GM13976 (cell line): ENCODE data around the gene CYBA.

ENCODE experiments used
- DNase-seq: peaks from one replicate; pipeline ENCODE4 v3.0.0; 2012; ENCODE audit warnings: low spot score
- in situ Hi-C: fragments of 300-500 bp; cut with MboI; formaldehyde crosslinking; loops from one replicate; pipeline ENCODE4 v1.12.0; 2022; ENCODE audit warnings: low sequenced_read_pairs, mixed read lengths, inconsistent platforms; ENCODE audit not compliant: unreplicated experiment
- TF ChIP-seq, protein P1 (sequence below): IDR thresholded peaks from 2 replicates; pipeline ENCODE4 v1.5.1; 2012; ENCODE audit warnings: borderline replicate concordance, mild to moderate bottlenecking; ENCODE audit not compliant: insufficient read depth; ENCODE audit errors: extremely low read depth, missing control alignments, control extremely low read depth

CYBA gene

DNA sequence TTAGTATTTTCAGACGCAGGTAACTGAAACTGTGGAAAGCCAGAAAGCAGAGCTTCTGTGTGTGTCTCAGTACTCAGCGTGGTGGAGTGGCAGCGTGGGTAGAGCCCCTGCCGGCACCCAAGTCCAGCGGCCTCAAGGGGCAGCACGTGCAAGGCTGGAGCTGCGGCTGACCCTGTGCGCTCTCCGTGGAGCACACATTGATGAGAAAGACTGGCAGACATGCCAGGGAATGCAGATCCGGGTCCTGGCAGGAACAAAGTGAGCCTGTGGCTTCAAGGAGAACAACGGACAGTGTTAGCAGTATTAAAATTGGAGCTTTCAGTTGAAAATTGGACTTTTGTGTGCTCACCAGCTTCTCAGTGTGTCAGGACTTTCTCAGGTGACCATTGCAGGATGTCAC lies 57.4 kb downstream of the CYBA start:
- DNase-seq, result no peak
- in situ Hi-C loops, result no loop called here
- TF ChIP-seq, protein P1, sequence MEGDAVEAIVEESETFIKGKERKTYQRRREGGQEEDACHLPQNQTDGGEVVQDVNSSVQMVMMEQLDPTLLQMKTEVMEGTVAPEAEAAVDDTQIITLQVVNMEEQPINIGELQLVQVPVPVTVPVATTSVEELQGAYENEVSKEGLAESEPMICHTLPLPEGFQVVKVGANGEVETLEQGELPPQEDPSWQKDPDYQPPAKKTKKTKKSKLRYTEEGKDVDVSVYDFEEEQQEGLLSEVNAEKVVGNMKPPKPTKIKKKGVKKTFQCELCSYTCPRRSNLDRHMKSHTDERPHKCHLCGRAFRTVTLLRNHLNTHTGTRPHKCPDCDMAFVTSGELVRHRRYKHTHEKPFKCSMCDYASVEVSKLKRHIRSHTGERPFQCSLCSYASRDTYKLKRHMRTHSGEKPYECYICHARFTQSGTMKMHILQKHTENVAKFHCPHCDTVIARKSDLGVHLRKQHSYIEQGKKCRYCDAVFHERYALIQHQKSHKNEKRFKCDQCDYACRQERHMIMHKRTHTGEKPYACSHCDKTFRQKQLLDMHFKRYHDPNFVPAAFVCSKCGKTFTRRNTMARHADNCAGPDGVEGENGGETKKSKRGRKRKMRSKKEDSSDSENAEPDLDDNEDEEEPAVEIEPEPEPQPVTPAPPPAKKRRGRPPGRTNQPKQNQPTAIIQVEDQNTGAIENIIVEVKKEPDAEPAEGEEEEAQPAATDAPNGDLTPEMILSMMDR, result no peak
